ENCODE measurements around the gene FLII.
"Not testable (repeated sequence)": the region's sequence is repeated elsewhere in the genome, so short reads cannot be mapped to it uniquely, and the experiment has no call there.

The FLII gene

DNA sequence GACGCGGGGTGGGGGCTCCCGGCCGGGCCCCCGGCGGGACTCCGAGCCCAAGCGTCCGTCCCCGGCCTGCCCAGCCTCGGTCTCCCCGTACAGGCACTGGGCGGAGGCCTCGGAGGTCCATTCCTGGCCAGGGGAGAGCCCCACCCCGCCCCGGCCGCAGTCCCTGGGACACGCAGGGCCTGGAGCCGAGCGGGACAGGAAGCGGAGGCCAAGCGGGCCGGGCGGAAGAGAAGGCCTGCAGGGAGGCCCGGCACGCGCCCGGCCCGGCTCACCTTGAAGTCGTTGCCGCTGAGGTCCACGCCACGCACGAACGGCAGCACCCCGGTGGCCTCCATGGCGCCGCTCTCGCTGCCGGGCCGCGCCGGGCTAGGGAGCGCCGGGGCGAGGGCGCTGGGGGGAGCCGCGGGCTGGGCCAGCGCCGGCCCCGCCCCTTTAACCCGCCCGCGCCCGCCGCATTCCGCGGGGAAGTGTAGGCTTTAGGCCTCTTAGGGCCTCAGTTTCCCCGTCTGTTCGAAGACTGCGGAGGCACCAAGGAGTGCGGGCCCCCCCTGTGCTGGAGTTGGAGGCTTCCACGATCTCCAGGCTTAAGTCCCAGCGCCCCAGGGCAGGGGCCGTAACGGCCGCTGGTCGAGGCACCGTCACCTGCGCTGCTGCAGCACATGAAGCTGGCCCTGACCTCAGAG lies at the start of gene FLII:
FLII (minus strand) TSS at position 383 of the 683 bp plus-strand sequence; CDS start at position 335, 48 bp downstream.
- peaks cover 13% of the 10 kb centered on the region for H3K36me3 ChIP-seq (ENCODE audit: control insufficient read depth, insufficient read depth, low read length)
- TF ChIP-seq, protein P1, sequence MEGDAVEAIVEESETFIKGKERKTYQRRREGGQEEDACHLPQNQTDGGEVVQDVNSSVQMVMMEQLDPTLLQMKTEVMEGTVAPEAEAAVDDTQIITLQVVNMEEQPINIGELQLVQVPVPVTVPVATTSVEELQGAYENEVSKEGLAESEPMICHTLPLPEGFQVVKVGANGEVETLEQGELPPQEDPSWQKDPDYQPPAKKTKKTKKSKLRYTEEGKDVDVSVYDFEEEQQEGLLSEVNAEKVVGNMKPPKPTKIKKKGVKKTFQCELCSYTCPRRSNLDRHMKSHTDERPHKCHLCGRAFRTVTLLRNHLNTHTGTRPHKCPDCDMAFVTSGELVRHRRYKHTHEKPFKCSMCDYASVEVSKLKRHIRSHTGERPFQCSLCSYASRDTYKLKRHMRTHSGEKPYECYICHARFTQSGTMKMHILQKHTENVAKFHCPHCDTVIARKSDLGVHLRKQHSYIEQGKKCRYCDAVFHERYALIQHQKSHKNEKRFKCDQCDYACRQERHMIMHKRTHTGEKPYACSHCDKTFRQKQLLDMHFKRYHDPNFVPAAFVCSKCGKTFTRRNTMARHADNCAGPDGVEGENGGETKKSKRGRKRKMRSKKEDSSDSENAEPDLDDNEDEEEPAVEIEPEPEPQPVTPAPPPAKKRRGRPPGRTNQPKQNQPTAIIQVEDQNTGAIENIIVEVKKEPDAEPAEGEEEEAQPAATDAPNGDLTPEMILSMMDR (IDR thresholded peaks at IDR 0.05; ENCODE audit: insufficient read depth, low read length, poor library complexity, severe bottlenecking), result no peak
- peak; percentile 62 for DNase-seq (ENCODE audit: extremely low read depth, insufficient read length)
- H3K4me3 ChIP-seq (replicated peaks; ENCODE audit: low read depth, low read length), result peak within 1 kb of the TSS; percentile 87
- no peaks in the 10 kb centered on the region for H3K27me3 ChIP-seq (replicated peaks; ENCODE audit: control insufficient read depth, insufficient read depth, low read length)

DNA sequence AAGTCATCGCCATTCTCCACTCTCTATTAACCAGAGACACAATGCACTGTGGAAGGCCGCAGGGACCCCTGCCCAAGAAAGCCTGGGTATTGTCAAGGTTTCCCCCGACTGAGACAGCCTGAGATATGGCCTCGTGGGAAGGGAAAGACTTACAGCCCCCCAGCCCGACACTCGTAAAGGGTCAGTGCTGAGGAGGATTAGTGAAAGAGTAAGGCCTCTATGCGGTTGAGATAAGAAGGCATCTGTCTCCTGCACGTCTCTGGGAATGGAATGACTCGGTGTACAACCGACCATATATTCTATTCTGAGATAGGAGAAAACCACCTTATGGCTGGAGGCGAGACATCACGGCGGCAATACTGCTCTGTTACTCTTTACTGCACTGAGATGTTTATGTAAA lies 44.7 kb upstream of the FLII start:
- not testable (repeated sequence) for H3K4me3 ChIP-seq (replicated peaks; ENCODE audit: low read depth, low read length); H3K27me3 ChIP-seq (replicated peaks; ENCODE audit: control insufficient read depth, insufficient read depth, low read length); DNase-seq (ENCODE audit: extremely low read depth, insufficient read length)
- H3K36me3 ChIP-seq (ENCODE audit: control insufficient read depth, insufficient read depth, low read length), result peaks cover 35% of the 10 kb centered on the region

DNA sequence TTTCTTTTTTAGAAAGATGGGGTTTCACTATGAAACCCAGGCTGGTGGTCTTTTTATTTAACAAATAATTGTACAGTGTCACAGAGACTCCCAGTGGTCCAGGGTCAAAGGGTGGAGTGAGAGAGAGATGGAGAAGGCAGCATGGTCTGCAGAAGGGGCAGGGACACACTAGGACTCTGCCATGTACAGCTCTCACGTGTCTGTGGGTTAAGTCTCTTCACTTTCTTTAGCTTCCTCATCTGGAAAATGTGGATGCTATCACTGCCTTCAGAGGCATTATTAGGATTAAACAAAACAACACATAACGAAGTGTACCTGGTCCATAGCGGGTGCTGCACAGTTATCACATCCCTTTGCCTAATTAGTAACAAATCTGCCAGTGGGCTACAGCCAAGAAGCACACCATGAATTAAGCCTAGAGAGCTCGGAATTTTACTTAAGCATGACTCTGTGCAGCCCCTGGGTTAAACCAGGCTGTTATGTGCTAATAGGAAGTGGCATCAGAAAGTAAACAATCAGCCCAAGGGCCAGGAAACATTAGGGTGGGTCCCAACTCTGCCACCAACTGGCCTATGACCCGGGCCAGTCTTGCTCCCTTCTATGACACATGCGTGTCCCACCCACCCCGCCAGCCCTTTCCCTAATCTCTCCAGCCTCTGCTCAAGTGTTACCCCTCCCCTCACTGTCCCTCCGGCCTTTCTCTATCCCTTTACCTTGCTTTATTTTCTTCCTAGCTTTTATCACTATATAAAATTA lies 42.4 kb upstream of the FLII start:
- Histone ChIP-seq H3K27me3 (replicated peaks; ENCODE audit: control insufficient read depth, insufficient read depth, low read length) (no peaks in the 10 kb centered on the region), H3K4me3 (replicated peaks; ENCODE audit: low read depth, low read length) (no peak overlapping the region), H3K36me3 (ENCODE audit: control insufficient read depth, insufficient read depth, low read length) (peaks cover 29% of the 10 kb centered on the region)
- no peak for DNase-seq (ENCODE audit: extremely low read depth, insufficient read length)
- TF ChIP-seq, protein P1 (IDR thresholded peaks at IDR 0.05; ENCODE audit: insufficient read depth, low read length, poor library complexity, severe bottlenecking), result no peak

DNA sequence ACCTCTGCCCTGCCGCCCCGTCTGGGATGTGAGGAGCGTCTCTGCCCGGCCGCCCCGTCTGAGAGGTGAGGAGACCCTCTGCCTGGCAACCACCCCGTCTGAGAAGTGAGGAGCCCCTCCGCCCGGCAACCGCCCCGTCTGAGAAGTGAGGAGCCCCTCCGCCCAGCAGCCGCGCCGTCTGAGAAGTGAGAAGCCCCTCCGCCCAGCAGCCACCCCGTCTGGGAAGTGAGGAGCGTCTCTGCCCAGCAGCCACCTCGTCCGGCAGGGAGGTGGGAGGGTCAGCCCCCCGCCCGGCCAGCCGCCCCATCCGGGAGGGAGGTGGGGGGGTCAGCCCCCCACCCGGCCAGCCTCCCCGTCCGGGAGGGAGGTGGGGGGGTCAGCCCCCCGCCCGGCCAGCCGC lies 39.5 kb upstream of the FLII start:
- not testable (repeated sequence) for H3K4me3 ChIP-seq (replicated peaks; ENCODE audit: low read depth, low read length); DNase-seq (ENCODE audit: extremely low read depth, insufficient read length); H3K27me3 ChIP-seq (replicated peaks; ENCODE audit: control insufficient read depth, insufficient read depth, low read length)
- H3K36me3 ChIP-seq (ENCODE audit: control insufficient read depth, insufficient read depth, low read length), result peaks cover 24% of the 10 kb centered on the region

DNA sequence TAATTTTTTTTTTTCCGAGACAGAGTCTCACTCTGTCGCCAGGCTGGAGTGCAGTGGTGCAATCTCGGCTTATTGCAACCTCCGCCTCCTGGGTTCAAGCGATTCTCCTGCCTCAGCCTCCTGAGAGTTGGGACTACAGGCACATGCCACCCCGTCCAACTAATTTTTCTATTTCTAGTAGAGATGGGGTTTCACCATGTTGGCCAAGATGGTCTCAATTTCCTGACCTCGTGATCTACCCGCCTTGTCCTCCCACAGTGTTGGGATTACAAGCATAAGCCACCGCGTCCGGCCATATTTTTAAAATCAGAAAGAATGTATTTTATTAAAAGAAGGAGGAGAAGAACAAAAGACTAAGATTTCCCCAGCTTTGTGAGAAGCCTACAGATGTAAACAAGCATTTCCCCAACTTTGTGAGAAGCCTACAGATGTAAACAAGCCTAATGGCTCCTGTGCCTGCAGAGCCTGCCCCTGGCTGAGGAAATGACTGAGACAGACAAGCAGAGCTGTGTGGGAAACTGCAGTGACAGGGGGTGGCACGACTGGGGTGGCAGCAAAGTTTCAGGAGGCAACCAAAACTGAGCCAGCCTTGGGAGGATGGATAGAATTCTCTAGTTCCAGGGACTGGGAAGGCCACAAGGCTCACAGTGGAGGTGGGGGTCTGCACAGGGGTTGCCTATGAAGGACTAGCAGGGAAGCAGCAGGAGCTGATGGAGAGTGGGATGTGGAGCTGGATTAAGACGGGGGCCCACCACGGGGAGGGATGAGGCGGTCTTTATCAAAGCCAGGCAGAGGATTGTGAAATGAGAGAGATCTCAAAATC lies 33.4 kb upstream of the FLII start:
- no peak for DNase-seq (ENCODE audit: extremely low read depth, insufficient read length)
- H3K27me3 ChIP-seq (replicated peaks; ENCODE audit: control insufficient read depth, insufficient read depth, low read length), result no peaks in the 10 kb centered on the region
- peaks cover 31% of the 10 kb centered on the region for H3K36me3 ChIP-seq (ENCODE audit: control insufficient read depth, insufficient read depth, low read length)
- TF ChIP-seq, protein P1 (IDR thresholded peaks at IDR 0.05; ENCODE audit: insufficient read depth, low read length, poor library complexity, severe bottlenecking), result no peak
- no peak overlapping the region for H3K4me3 ChIP-seq (replicated peaks; ENCODE audit: low read depth, low read length)

DNA sequence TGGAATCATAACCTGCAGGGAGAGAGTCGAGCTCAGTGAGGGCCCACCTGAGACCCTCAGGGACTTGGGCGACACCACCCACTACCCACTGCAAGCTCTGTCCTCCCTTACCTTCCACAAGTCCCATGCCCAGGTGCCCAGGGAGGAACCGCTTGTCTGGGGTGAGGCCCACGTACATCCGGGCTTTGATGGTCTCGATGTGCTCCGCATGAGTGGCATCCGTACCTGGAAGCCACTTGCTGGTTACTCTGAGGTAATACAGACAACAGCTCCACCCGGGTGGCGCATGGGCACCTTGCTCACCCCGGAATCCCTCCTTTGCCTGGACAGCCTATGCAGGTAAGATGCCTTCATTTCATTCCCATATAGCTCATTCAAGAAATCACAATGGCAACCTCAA lies 26.8 kb upstream of the FLII start:
- no peak overlapping the region for H3K4me3 ChIP-seq (replicated peaks; ENCODE audit: low read depth, low read length)
- H3K36me3 ChIP-seq (ENCODE audit: control insufficient read depth, insufficient read depth, low read length), result peaks cover 41% of the 10 kb centered on the region
- no peaks in the 10 kb centered on the region for H3K27me3 ChIP-seq (replicated peaks; ENCODE audit: control insufficient read depth, insufficient read depth, low read length)
- TF ChIP-seq, protein P1 (IDR thresholded peaks at IDR 0.05; ENCODE audit: insufficient read depth, low read length, poor library complexity, severe bottlenecking), result no peak
- DNase-seq (ENCODE audit: extremely low read depth, insufficient read length), result no peak

All from GM06990 (cell line).